ENCODE data around the gene DST. TPM values are rescaled to one million over a fixed set of nuclear protein-coding genes. Genes with fewer than 3 reads are reported as not detected.

DST gene
- total RNA-seq, 1 donor from 2014 or later: 124 TPM

DNA sequence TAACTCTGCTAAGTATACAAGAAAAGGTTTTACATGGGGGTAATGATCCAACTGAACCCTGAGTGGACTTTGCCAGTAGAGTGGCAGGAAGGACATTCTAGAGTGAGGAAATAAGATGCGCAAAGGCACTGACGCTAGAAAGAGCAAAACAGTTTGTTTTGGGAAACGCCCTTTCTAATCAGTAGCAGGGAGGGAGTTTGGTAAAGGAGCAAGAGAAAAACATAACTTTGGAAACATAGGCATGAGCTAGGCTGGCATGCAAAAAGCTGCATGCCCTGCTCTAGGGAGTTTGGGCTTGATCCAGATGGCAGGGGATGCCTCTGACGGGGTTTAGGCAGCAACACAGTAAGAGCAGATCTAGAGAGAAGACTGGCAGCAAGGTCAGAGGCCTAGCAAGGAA is 135.2 kb downstream of the DST start:
- no peak overlapping the region for H3K27ac Mint-ChIP-seq (ENCODE audit: unreplicated experiment)
- no peaks in the 10 kb centered on the region for H3K4me1 Mint-ChIP-seq
- H3K4me3 Mint-ChIP-seq: no peak overlapping the region
- no peaks in the 10 kb centered on the region for H3K9me3 Mint-ChIP-seq
- H3K36me3 Mint-ChIP-seq (ENCODE audit: low read depth): peaks cover 13% of the 10 kb centered on the region
- no peaks in the 10 kb centered on the region for H3K27me3 Mint-ChIP-seq (ENCODE audit: low read depth)
- TF ChIP-seq CTCF (conservative IDR thresholded peaks at IDR 0.05): no peak
- DNase-seq (ENCODE audit: low read depth, low spot score): no peak

GRCh38 chr6:56505512-56506260 is 137.0 kb downstream of the DST start:
- Mint-ChIP-seq H3K4me1 (no peaks in the 10 kb centered on the region), H3K27ac (ENCODE audit: unreplicated experiment) (no peak overlapping the region), H3K36me3 (ENCODE audit: low read depth) (peaks cover 12% of the 10 kb centered on the region), H3K27me3 (ENCODE audit: low read depth) (no peaks in the 10 kb centered on the region), H3K9me3 (no peaks in the 10 kb centered on the region), H3K4me3 (no peak overlapping the region)
- TF ChIP-seq CTCF (conservative IDR thresholded peaks at IDR 0.05): no peak
- no peak for DNase-seq (ENCODE audit: low read depth, low spot score)

DNA sequence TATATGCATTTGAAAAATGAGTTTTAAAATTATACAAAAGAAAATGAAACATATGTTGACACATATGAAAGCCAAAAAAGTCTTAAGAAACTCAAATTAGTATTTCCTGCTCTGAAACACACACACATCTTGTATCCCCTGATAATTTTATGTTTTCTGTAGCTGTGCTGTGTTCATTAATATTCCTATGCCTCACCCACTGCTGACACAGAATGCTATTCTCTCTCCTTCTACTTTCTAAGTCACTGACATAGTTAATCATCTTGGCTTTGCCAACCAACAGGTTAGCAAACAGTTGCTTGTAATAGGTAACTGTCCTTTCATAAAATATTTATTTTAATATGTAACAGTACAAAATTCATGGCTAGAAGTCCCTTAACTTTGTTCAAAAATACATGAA is 140.7 kb downstream of the DST start:
- Mint-ChIP-seq H3K36me3 (ENCODE audit: low read depth) (peaks cover 3% of the 10 kb centered on the region), H3K27me3 (ENCODE audit: low read depth) (no peaks in the 10 kb centered on the region), H3K9me3 (no peaks in the 10 kb centered on the region), H3K27ac (ENCODE audit: unreplicated experiment) (no peak overlapping the region), H3K4me3 (no peak overlapping the region), H3K4me1 (no peaks in the 10 kb centered on the region)
- DNase-seq (ENCODE audit: low read depth, low spot score): no peak
- no peak for TF ChIP-seq CTCF (conservative IDR thresholded peaks at IDR 0.05)

DNA sequence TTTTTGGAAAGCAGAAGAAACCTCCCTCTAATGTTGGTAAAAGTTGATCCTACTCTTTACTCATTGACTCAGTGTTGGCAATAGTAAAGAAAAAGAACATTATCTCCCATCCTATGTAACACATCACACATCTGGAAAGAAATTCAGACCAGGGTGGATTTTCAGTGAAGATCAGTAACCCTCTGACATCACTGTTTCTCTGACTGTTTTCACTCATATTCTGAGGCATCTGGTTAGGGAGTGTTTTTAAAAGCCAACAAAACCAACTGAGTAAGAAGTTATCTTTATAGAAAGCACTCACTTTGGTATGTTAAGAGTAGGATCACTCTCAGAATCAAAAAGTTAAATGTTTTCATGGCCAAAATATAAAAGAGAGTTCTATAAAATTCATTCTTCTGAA is 143.6 kb downstream of the DST start:
- no peaks in the 10 kb centered on the region for H3K4me1 Mint-ChIP-seq
- no peak overlapping the region for H3K4me3 Mint-ChIP-seq
- no peak overlapping the region for H3K27ac Mint-ChIP-seq (ENCODE audit: unreplicated experiment)
- peaks cover 7% of the 10 kb centered on the region for H3K36me3 Mint-ChIP-seq (ENCODE audit: low read depth)
- no peak for DNase-seq (ENCODE audit: low read depth, low spot score)
- no peaks in the 10 kb centered on the region for H3K27me3 Mint-ChIP-seq (ENCODE audit: low read depth)
- H3K9me3 Mint-ChIP-seq: no peaks in the 10 kb centered on the region
- no peak for TF ChIP-seq CTCF (conservative IDR thresholded peaks at IDR 0.05)

DNA sequence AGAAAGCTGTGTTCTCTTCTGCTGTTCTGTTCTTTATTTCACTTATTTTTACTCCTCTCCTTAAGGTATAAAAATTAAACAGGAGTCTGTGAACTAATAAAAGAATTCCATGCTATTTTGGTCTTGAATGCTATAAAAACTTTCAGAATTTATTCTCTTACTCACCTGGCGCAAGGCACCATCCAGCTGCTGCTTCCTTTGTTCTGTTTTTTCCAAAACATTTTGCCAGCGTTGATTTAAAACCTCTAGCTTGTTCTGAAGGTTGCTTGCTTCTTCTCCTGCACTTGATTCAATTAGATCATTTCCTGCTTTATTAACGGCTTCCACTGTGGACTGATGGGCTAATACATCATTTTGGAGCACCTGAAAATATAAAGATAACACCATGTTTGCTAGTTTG is 145.0 kb downstream of the DST start:
- H3K9me3 Mint-ChIP-seq: no peaks in the 10 kb centered on the region
- no peaks in the 10 kb centered on the region for H3K4me1 Mint-ChIP-seq
- TF ChIP-seq CTCF (conservative IDR thresholded peaks at IDR 0.05): no peak
- DNase-seq (ENCODE audit: low read depth, low spot score): no peak
- H3K4me3 Mint-ChIP-seq: no peak overlapping the region
- peaks cover 9% of the 10 kb centered on the region for H3K36me3 Mint-ChIP-seq (ENCODE audit: low read depth)
- no peaks in the 10 kb centered on the region for H3K27me3 Mint-ChIP-seq (ENCODE audit: low read depth)
- no peak overlapping the region for H3K27ac Mint-ChIP-seq (ENCODE audit: unreplicated experiment)
